Heart left ventricle (tissue), 16 donors: Measurements from ENCODE around the gene ILDR2. TPM values are rescaled to one million over a fixed set of nuclear protein-coding genes. Genes with fewer than 3 reads are reported as not detected.

ENCODE experiments used
- ATAC-seq, 4 donors: fragments of 200-7000 bp; cut with Tn5 transposase; one replicate each; pipeline ENCODE4 v1.9.1; 2020 to 2022; ENCODE audit warnings: moderate library complexity in 4 of 4, mild to moderate bottlenecking in 3 of 4, moderate number of reproducible peaks in 1 of 4
- DNase-seq, 5 donors: peaks; one replicate each; pipeline ENCODE4 v3.0.0-alpha.2; 2020
- H3K27ac ChIP-seq, 12 donors: fragments of 200-600 bp; sonication (generic) in 4 of 12; one replicate each; pipeline versions ENCODE4 v1.5.0 to v1.8.0; 2016 to 2022; ENCODE audit warnings: mild to moderate bottlenecking in 2 of 12
- H3K27me3 ChIP-seq, 9 donors: fragments of 200-600 bp; sonication (generic) in 2 of 9; one replicate each; pipeline versions ENCODE4 v1.5.1 to v1.8.0; 2016 to 2022; ENCODE audit warnings: mild to moderate bottlenecking in 3 of 9
- H3K36me3 ChIP-seq, 9 donors: fragments of 200-600 bp; sonication (generic) in 2 of 9; one replicate each; pipeline versions ENCODE4 v1.5.0 to v1.8.0; 2018 to 2022; ENCODE audit warnings: mild to moderate bottlenecking in 2 of 9
- H3K4me1 ChIP-seq, 12 donors: fragments of 200-600 bp; sonication (generic) in 4 of 12; one replicate each; pipeline versions ENCODE4 v1.5.0 to v1.8.0; 2016 to 2022; ENCODE audit warnings: mild to moderate bottlenecking in 3 of 12
- H3K4me3 ChIP-seq, 12 donors: fragments of 200-600 bp; sonication (generic) in 4 of 12; one replicate each; pipeline versions ENCODE4 v1.5.0 to v1.8.0; 2017 to 2022; ENCODE audit warnings: mild to moderate bottlenecking in 9 of 12, moderate library complexity in 4 of 12
- H3K9me3 ChIP-seq, 12 donors: fragments of 200-600 bp; sonication (generic) in 4 of 12; one replicate each; pipeline versions ENCODE4 v1.5.0 to v1.8.0; 2016 to 2022; ENCODE audit warnings: mild to moderate bottlenecking in 1 of 12
- POLR2A ChIP-seq, 2 donors: fragments of 450-650 bp; IDR thresholded peaks; one replicate each; pipeline ENCODE4 v1.6.1; 2017; ENCODE audit warnings: antibody characterized with exemption in 2 of 2, mild to moderate bottlenecking in 2 of 2, moderate library complexity in 2 of 2
- WGBS, 4 donors: extraction: QIAGEN DNeasy Blood & Tissue Kit in 2 of 4; methylation state at CpG; one replicate each; pipeline versions ENCODE4 v1.1.5 to v1.1.7; 2013 to 2018; 5-methylcytosine and 5-hydroxymethylcytosine counted together
- intact Hi-C, 10 donors: fragments of 100-400 bp; cut with DNase I; formaldehyde crosslinking; loops; one replicate each; pipeline versions ENCODE4 v1.11.1 to v1.14.2; 2022
- polyA plus RNA-seq, 2 donors: library from polyadenylated mRNA; stranded (reverse); fragments of 200-250 nt; gene quantifications; one replicate each; pipeline ENCODE4 v1.2.3, GENCODE V29; 2013
- total RNA-seq, 9 donors: library from RNA; depleted of rRNA in 2 of 9; stranded (reverse); fragments of >200 nt in 2 of 9; fragmentation: NEBNext Ultra II Directional in 3 of 9; extraction: Animal tissue kit (Norgen Biotek cat#: 25700) in 3 of 9; gene quantifications; one replicate each; pipeline versions ENCODE4 v1.1.0 to v1.2.4, GENCODE V29; 2016 to 2023
- TF ChIP-seq, protein P1 (sequence below), 12 donors: fragments of 200-600 bp; sonication (generic) in 4 of 12; IDR thresholded peaks; one replicate each; pipeline versions ENCODE4 v1.5.0 to v1.8.0; 2018 to 2022; ENCODE audit warnings: antibody characterized with exemption in 12 of 12, mild to moderate bottlenecking in 5 of 12
- donor health status: ischemic (EF 13 %, LVEDD 7.1; RV severe dilation, severe dysfunction).
- donor health status: healthy with polysubstance abuse.
- donor health status: DM: no; HTN: yes; CAD: no.
- donor health status: DM: no; HTN: no; CAD: no.
- donor health status: ischemic (EF 25% LVEDD 6.9; RV normal size, moderate dysfunction).
- donor health status: ischemic (EF 25% LVEDD 5.7; RV mildly dilated, moderate dysfunction).
- donor health status: healthy.
- donor health status: DM: yes; HTN: yes; CAD: no.
- donor health status: ischemic (EF 35%, LVEDD 5.7; RV mildly dilated, moderate dysfunction).
- donor health status: nonischemic (EF 11% LVEDD 7.7; RV severe dilation, severe dysfunction).
- donor health status: DM: yes; HTN: yes; CAD: no.
- donor health status: PGD.
- donor health status: ischemic (EF 29% LVEDD 5.4; RV normal size, mild dysfunction).
- donor health status: nonischemic (EF 23%, LVEDD 6.1; RV moderate dilation, normal function).

ILDR2 gene
- total and polyA plus RNA-seq, 11 donors: 0.84 to 12.4 (median 5.8) TPM

DNA sequence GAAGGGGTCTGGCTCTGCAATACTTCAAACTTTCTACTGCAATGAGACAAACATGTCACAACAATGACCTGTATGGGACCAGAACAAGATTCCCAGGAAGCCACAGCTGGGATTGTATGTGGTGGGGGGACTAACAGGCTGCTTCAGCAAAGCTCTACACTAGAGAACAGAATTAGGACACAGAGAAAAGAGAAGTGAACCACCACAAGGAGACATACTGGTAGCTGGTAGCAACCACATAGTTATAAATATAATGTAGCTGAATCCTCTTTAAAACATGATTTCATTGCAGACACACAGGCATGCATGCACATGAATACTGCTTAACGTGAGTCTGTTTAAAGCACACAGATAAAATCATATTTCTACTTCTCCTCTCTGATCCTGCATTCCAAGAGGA lies 3.5 kb upstream of the ILDR2 start:
- Histone ChIP-seq H3K9me3 (no peaks in the 10 kb centered on the region), H3K27me3 (peaks cover 0 to 28% (median under 1%) of the 10 kb centered on the region in 9 donors), H3K27ac (no peak overlapping the region), H3K4me3 (no peak overlapping the region), H3K36me3 (no peaks in the 10 kb centered on the region), H3K4me1 (peaks cover 0 to 17% (median 2%) of the 10 kb centered on the region in 12 donors)
- DNase-seq (no peak), ATAC-seq (no peak)
- intact Hi-C loops: loop anchor here in 3 of 10 donors (5.0 to 10.0 kb wide), 3 partner anchors 54 to 78 kb away; no protein-coding TSS in a partner anchor
- TF ChIP-seq POLR2A (IDR thresholded peaks at IDR 0.05): no peak
- TF ChIP-seq, protein P1, sequence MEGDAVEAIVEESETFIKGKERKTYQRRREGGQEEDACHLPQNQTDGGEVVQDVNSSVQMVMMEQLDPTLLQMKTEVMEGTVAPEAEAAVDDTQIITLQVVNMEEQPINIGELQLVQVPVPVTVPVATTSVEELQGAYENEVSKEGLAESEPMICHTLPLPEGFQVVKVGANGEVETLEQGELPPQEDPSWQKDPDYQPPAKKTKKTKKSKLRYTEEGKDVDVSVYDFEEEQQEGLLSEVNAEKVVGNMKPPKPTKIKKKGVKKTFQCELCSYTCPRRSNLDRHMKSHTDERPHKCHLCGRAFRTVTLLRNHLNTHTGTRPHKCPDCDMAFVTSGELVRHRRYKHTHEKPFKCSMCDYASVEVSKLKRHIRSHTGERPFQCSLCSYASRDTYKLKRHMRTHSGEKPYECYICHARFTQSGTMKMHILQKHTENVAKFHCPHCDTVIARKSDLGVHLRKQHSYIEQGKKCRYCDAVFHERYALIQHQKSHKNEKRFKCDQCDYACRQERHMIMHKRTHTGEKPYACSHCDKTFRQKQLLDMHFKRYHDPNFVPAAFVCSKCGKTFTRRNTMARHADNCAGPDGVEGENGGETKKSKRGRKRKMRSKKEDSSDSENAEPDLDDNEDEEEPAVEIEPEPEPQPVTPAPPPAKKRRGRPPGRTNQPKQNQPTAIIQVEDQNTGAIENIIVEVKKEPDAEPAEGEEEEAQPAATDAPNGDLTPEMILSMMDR (IDR thresholded peaks at IDR 0.05): no peak
- WGBS, 4 donors: 43 to 55% (median 49%) methylated on average over 1 of the region's 1 CpG

DNA sequence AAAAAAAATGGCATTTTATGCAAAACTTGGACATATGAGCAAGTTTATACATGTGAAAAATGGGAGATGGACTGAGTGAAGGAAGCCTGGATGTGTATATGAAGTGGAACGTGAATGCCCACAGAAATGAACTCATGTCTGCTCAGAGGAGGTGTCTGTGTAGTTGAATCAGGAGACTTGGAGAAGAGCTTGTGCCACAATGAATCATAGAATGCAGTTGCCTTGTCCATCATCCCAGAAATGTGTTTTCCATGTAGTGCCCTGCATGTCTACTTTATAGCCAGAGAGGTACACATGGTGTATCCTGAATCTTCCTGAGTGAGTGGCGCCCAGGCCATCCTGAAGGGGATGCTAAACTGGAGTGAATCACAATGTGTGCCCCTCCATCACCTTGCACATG lies 2.6 kb upstream of the ILDR2 start:
- ATAC-seq: no peak
- no peak for TF ChIP-seq POLR2A (IDR thresholded peaks at IDR 0.05)
- TF ChIP-seq, protein P1 (IDR thresholded peaks at IDR 0.05): no peak

DNA sequence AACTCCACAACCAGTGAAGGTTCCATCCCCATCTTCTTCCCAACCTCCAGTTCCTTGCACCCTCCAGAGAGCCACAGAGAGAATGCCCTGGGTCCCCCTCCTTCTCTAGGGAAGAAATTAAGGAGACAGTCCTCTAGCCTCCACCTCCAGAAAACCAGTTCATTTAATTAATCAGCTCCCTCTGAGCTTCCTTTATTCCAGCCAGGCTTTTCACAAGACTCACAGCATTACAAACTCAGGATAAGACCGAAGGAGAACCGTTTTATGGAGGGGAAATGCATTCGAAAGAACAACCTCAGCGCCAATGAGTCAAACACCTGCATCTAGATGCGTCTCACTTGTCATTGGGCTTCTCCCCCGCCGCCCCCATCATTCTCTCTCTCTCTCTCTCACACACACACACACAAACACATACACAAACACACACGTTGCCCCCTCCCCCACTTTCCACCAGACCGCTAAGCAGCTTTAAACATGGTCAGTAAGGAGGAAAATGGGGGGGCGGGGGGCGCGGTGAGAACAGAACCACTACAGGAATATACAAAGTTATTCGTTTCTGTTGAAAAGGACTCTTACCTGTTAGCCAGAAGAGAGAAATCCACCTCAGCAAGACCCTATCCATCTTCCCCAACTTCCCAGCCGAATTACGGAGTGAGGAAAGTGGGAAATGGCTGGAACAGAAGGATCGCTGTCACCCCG lies 544 bp downstream of the ILDR2 start:
- Histone ChIP-seq H3K4me3 (peak overlapping the region in 11 of 12 donors; percentile 18 to 90 (median 56)), H3K36me3 (no peaks in the 10 kb centered on the region), H3K4me1 (peaks cover 0 to 19% (median 2%) of the 10 kb centered on the region in 12 donors), H3K9me3 (no peaks in the 10 kb centered on the region), H3K27ac (peak overlapping the region in 4 of 12 donors; percentile 10 to 34 (median 21)), H3K27me3 (peaks cover 0 to 55% (median 7%) of the 10 kb centered on the region in 9 donors)
- 3% methylated on average over 14 to 17 of the region's 17 CpGs for WGBS, 4 donors
- intact Hi-C loops: loop anchor here in 3 of 10 donors (5.0 to 10.0 kb wide), 4 partner anchors 50 to 83 kb away; no protein-coding TSS in a partner anchor
- DNase-seq: peak in 1 of 5 donors; percentile 18
- peak in 1 of 4 donors; percentile 18 for ATAC-seq
- TF ChIP-seq, protein P1 (IDR thresholded peaks at IDR 0.05): no peak
- TF ChIP-seq POLR2A (IDR thresholded peaks at IDR 0.05): no peak

More for the DNA sequence above, 2.6 kb upstream of the ILDR2 start:
- Histone ChIP-seq H3K27me3 (peaks cover 0 to 36% (median 6%) of the 10 kb centered on the region in 9 donors), H3K27ac (no peak overlapping the region), H3K4me3 (no peak overlapping the region), H3K36me3 (no peaks in the 10 kb centered on the region), H3K9me3 (no peaks in the 10 kb centered on the region), H3K4me1 (peaks cover 0 to 19% (median 2%) of the 10 kb centered on the region in 12 donors)
- WGBS, 4 donors: 87 to 95% (median 88%) methylated on average over 2 of the region's 2 CpGs
- no peak for DNase-seq
- intact Hi-C loops: loop anchor here in 3 of 10 donors (5.0 to 10.0 kb wide), 3 partner anchors 53 to 79 kb away; no protein-coding TSS in a partner anchor

DNA sequence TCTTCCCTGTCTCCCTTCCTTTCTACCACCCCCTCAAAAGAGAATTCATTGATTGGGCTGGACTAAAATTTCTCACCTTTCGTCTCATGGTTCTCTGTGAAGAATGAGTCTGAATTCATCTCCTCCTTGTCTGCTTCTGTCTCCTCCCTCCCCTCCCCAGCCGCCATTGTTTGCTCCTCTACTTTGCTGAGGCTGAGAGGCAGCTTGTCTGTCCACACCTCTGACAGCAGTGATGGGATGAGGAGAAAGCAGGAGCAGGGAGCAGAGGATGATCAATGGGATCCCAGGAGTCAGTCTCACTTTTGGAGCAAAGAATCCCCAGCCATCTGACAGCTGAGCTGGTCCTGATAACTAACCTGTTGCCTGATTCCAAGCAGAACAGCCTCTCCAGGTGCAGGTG lies 2.5 kb downstream of the ILDR2 start:
- TF ChIP-seq, protein P1 (IDR thresholded peaks at IDR 0.05): no peak
- TF ChIP-seq POLR2A (IDR thresholded peaks at IDR 0.05): no peak

More for the DNA sequence above, 2.5 kb downstream of the ILDR2 start:
- ATAC-seq (no peak), DNase-seq (no peak)
- Histone ChIP-seq H3K9me3 (no peaks in the 10 kb centered on the region), H3K4me1 (peaks cover 0 to 19% (median 2%) of the 10 kb centered on the region in 12 donors), H3K27me3 (peaks cover 0 to 60% (median 7%) of the 10 kb centered on the region in 9 donors), H3K4me3 (no peak overlapping the region), H3K27ac (no peak overlapping the region), H3K36me3 (no peaks in the 10 kb centered on the region)
- WGBS, 4 donors: 30 to 53% (median 46%) methylated on average over 2 of the region's 2 CpGs
- intact Hi-C loops: loop anchor here in 3 of 10 donors (5.0 to 10.0 kb wide), 3 partner anchors 48 to 82 kb away; no protein-coding TSS in a partner anchor
